Gastrocnemius medialis (tissue), 4 donors: Measurements from ENCODE around the gene PLA2G6.

ENCODE experiments used
- CTCF ChIP-seq, 5 experiments: fragments of 450-650 bp in 3 of 5; fragments of 200-600 bp in 2 of 5; sonication (generic) in 2 of 5; IDR thresholded peaks in 4 of 5; conservative IDR thresholded peaks in 1 of 5; 1 replicate in 4 of 5; 2 replicates in 1 of 5; pipeline ENCODE4 v1.5.1; 2016 to 2019; ENCODE audit warnings: antibody characterized with exemption in 5 of 5, mild to moderate bottlenecking in 3 of 5, moderate library complexity in 3 of 5
- POLR2A ChIP-seq, 2 donors: fragments of 450-650 bp; IDR thresholded peaks; one replicate each; pipeline ENCODE4 v1.6.1; 2017; ENCODE audit warnings: antibody characterized with exemption in 2 of 2, mild to moderate bottlenecking in 2 of 2, moderate library complexity in 2 of 2

- TF ChIP-seq CTCF (IDR thresholded peaks at IDR 0.05 in 4 of 5, conservative IDR thresholded peaks at IDR 0.05 in 1 of 5) (no peak), POLR2A (IDR thresholded peaks at IDR 0.05) (no peak)
These were observed 38.5 kb upstream of the PLA2G6 start for GRCh38 chr22:38220163-38220562.
